HG02973 (cell line): ENCODE data around the gene STXBP5L.
"Not testable (repeated sequence)": the region's sequence is repeated elsewhere in the genome, so short reads cannot be mapped to it uniquely, and the experiment has no call there.

Source experiments
- ATAC-seq: cut with Tn5 transposase; IDR thresholded peaks from one replicate; pipeline ENCODE4 v1.9.1; 2021; ENCODE audit warnings: moderate library complexity; ENCODE audit not compliant: unreplicated experiment

The STXBP5L gene

GRCh38 chr3:120908030-120908794, at the start of gene STXBP5L:
TSS of gene STXBP5L (plus strand) at chr3:120908205. CDS start at chr3:120909579, 1,374 bp downstream.
- ATAC-seq, result peak; percentile 98

- no peak for ATAC-seq
Observed at GRCh38 chr3:120858521-120858920, 49.5 kb upstream of the STXBP5L start.

DNA sequence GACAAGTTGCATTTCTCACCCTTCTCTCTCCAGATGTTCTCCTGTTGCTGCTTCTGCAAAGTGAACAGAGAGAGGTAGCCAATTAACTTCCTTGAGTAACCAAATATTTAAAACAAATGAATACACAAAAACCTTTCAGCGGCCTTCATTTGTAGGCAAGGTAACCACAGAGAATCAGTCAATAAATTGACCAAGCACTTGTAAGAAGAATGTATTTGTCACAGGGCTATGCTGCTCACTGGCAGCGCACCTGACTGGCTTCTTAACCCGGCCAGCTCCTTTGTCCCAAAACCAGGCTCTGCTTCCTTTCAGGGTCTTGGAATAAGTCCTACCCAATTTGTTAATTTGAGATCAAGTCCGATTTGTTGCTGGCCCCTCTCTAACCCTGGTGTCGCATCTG, 43.5 kb upstream of the STXBP5L start:
- ATAC-seq, result no peak

DNA sequence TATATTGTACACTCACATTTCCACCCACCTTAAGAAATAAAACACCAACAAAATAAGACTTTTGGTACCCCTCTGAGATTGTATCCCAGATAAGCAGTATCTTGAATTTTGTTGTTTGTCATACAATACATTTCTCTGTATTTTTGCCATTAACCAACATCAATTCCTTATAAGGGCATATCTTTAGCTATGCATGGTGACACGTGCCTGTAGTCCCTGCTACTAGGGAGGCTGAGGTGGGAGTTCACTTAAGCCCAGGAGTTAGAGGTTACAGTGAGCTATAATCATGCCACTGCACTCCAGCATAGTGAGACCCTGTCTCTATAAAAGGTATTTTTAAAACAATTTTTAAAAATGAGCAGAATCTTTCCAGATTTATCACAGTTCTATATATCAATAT, 32.5 kb upstream of the STXBP5L start:
- no peak for ATAC-seq

DNA sequence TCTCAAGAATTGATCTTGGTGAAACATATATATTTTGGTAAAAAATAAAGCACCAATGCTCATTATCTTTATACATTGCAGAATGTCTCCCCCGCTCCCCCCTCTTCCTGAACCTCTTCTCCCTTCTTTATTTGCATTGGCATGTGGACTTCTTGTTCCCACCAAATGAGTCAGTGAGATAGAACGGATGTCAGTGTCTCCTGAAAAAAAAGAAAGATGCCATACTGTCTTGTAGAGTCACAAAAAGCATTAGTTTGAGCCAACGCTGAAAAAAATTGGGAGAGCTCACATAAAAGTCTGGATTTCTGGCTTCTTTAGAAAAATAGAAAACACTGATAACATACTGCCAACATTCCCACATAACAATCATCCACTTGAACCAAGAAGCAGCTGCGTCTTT, 32.0 kb upstream of the STXBP5L start:
- no peak for ATAC-seq

GRCh38 chr3:120879411-120879810, 28.6 kb upstream of the STXBP5L start:
- no peak for ATAC-seq

- no peak for ATAC-seq
Observed at GRCh38 chr3:120892921-120893320, 15.1 kb upstream of the STXBP5L start.

DNA sequence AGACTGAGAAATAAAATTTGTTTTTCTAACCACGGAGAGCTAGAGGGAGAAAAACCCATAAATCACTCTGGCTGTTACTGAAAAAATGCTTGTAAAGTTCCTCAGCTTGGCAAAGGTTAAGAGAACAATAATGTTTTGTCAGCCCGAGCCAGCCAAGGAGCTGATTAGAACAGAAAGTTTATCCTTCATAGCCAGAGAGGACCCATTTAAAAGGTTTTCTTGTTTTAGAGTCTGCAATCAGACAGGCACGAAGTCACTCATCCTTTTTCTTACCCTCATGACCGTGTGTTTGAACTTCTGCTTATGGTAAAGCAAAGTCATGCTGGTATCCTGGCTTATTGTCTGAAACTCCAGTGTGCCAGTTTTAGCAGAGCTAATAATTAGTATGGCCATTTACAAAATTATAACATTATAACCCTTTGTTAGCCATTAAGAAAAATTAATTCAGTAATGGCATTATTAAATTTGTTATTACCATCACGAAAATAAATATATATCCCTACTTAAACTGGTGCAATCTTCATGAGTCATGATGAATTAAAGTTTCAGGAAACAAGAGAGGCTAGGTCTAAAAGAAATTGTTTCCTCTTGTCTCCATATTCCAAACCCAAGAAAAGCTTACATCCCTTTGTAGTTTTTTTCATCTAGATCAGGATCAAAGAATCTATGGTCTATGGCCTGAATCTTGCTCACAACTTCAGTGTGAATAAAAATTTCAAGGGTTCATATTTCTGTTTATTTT, 13.5 kb upstream of the STXBP5L start:
- no peak for ATAC-seq

DNA sequence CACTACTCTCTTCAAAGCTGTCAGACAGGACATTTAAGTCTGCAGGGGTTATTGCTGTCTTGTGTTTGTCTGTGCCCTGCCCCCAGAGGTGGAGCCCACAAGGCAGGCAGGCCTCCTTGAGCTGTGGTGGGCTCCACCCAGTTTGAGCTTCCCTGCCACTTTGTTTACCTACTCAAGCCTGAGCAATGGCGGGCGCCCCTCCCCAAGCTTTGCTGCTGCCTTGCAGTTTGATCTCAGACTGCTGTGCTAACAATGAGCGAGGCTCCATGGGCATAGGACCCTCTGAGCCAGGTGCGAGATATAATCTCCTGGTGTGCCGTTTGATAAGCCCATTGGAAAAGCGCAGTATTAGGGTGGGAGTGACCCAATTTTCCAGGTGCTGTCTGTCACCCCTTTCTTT, 6.3 kb upstream of the STXBP5L start:
- ATAC-seq, result not testable (repeated sequence)

GRCh38 chr3:120903221-120903620, 4.8 kb upstream of the STXBP5L start:
- no peak for ATAC-seq

DNA sequence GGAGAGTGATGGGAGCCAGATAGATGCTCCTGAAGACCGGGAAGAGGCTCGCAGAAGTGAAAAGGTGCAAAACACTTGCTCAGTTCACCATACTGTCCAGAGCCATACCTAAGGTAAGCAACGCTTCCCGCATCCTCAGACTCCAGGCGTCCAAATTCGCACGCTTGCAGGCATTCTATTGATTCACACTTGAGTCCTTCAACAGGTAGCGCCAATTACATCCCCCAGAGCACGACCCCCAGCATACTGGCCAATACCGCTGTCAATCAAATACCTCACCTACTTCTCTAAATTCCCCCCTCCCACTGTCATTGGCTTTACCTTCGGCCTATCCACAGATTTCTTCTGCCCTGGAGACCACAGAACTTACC, 361 bp upstream of the STXBP5L start:
- no peak for ATAC-seq

GRCh38 chr3:120908795-120909601, 993 bp downstream of the STXBP5L start:
- no peak for ATAC-seq

DNA sequence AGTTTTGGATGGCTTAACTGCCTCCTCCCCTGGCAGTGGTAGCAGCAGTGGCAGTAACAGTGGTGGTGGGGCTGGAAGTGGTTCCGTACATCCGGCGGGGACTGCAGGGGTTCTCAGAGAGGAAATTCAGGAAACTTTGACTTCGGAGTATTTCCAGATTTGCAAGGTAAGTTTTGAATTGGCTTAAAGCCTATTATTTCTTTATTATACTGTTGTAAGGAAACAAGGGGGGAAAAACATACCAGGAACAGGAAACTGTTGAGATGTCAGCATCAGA, 1.5 kb downstream of the STXBP5L start:
- no peak for ATAC-seq

DNA sequence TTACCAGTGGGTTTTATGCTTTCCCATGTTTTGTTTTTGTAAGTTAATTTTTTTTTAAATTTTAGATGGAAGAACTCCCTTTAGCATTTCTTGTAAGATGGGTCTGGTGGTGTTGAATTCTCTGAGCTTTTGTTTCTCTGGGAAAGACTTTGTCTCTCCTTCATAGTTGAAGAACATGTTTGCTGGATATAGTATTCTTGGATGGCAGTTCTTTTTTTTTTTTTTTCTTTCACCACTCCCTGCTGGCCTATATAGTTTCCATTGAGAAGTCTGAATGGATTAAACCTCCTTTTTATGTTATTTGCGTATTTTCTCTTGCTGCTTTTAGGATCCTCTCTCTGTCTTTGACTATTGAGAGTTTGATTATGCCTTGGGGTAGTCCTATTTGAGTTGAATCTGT, 18.1 kb downstream of the STXBP5L start:
- ATAC-seq, result no peak

GRCh38 chr3:120928991-120929390, 21.0 kb downstream of the STXBP5L start:
- no peak for ATAC-seq

- ATAC-seq, result no peak
Observed at GRCh38 chr3:120931593-120931992, 23.6 kb downstream of the STXBP5L start.

DNA sequence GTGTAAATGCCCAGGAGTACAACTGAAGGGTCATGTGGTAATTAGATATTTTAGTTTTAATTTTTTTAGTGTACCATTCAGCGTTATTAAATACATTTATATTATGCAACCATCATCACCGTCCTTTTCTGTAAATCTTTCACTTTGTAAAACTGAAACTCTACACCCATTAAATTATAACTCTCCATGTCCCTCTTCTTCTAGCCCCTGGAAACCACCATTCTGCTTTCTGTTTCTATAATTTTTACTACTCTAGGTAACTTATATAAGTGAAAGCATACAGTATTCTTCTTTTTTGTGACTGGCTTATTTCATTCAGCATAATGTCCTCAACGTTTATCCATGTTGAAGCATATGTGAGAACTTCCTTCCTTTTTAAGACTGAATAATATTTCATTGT, 48.1 kb downstream of the STXBP5L start:
- no peak for ATAC-seq

DNA sequence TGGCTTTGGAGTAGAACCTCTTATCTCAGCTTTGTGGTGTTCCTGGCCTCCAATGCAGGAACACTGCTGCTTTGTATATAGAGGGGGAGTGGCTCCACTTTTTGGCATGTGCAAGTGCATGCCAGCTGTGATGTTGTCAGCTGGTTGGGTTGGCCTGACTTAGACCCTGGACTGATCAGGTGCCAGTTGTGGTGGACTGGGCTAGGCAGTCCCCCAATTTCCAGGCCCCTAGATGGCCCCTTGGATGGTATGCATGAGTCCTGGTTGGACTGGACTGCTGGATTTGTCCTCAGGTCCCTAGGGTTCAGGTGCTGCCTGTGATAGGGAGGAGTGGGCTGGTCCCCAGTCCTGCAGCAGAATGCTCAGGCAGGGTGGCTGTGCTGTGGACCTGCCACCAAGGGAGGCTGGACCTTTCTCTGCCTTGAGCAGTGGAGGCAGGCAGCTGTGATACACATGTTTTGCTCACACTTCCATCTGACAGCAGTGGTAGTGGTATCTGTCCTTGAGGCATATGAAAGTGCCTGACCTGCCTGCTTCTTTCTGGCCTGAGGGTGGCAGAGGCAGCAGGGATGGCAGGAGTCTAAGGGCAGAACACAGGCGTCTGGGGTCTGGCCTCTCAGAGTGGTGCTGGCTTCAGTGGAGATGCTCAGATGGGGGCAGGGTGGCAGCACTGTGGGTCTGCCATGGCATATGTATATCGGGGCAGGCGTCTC, 74.8 kb downstream of the STXBP5L start:
- no peak for ATAC-seq

DNA sequence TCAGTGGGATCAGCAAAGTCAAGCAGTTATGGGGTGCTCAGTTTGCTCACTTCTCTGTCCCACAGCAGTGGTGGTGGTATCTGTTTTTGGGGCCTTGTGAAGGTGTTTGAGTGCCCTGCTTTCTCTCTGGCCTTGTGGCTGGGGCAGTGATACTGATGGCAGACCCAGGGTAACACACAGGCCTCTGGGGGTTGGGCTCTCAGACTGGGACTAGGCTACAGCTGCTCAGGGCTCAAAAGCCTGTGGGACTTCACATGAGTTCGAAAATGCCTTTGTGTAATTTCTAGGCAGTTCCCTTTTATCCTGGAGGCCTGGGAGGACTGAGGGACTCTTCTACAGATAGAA, 75.3 kb downstream of the STXBP5L start:
- ATAC-seq, result no peak

GRCh38 chr3:120983841-120984240, 75.8 kb downstream of the STXBP5L start:
- ATAC-seq, result no peak

DNA sequence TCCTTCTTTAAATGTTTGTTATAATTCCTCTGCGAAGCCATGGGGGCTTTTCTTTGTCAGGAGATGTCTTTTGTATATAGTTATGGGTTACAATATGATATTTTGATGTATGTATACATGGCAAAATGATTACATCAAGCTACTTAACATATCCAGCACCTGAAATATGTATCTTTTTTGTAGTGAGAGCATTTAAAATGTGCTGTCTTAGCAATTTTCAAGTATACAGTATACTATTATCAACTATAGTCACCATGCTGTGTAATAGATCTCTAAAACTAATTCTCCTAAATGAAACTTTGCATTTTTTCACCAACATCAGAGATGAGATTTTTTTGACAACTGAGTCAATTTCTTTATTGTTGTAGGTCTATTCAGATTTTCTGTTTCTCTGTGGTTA, 77.2 kb downstream of the STXBP5L start:
- ATAC-seq, result no peak
